ENCODE measurements around the gene FAM174A. TPM values are rescaled to one million over a fixed set of nuclear protein-coding genes. Genes with fewer than 3 reads are reported as not detected.

Gene FAM174A
- total and polyA plus RNA-seq, 9 of the 15 experiments (the other 6 are each of a cell fraction or from before 2014, with no cell fraction given): 0.14 to 2.9 (median 1.2) TPM

DNA sequence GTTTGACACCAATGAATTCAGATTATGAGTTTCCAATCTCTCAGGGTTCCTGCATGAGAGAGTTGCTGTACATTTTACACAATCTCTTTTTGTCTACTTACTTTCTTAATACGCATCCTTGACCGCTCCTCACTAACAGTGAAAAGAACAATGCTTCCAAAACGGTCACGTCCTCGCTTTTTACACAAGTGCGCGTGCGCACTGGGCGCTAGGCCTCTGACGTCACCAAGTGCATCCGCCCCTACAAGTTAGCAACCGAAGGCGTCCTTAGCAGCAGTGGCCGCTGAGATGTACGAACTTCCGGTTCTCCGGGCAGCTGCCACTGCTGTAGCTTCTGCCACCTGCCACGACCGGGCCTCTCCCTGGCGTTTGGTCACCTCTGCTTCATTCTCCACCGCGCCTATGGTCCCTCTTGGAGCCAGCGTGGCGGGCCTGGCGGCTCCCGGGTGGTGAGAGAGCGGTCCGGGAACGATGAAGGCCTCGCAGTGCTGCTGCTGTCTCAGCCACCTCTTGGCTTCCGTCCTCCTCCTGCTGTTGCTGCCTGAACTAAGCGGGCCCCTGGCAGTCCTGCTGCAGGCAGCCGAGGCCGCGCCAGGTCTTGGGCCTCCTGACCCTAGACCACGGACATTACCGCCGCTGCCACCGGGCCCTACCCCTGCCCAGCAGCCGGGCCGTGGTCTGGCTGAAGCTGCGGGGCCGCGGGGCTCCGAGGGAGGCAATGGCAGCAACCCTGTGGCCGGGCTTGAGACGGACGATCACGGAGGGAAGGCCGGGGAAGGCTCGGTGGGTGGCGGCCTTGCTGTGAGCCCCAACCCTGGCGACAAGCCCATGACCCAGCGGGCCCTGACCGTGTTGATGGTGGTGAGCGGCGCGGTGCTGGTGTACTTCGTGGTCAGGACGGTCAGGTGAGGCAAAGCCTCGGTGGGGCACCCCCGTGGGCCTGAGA, at the start of gene FAM174A (continued):
- TF ChIP-seq, protein P1, sequence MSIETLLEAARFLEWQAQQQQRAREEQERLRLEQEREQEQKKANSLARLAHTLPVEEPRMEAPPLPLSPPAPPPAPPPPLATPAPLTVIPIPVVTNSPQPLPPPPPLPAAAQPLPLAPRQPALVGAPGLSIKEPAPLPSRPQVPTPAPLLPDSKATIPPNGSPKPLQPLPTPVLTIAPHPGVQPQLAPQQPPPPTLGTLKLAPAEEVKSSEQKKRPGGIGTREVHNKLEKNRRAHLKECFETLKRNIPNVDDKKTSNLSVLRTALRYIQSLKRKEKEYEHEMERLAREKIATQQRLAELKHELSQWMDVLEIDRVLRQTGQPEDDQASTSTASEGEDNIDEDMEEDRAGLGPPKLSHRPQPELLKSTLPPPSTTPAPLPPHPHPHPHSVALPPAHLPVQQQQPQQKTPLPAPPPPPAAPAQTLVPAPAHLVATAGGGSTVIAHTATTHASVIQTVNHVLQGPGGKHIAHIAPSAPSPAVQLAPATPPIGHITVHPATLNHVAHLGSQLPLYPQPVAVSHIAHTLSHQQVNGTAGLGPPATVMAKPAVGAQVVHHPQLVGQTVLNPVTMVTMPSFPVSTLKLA (conservative IDR thresholded peaks at IDR 0.05): peak; percentile 38 to 74; a peak in 3 of 4 replicates
- TF ChIP-seq, protein P2, sequence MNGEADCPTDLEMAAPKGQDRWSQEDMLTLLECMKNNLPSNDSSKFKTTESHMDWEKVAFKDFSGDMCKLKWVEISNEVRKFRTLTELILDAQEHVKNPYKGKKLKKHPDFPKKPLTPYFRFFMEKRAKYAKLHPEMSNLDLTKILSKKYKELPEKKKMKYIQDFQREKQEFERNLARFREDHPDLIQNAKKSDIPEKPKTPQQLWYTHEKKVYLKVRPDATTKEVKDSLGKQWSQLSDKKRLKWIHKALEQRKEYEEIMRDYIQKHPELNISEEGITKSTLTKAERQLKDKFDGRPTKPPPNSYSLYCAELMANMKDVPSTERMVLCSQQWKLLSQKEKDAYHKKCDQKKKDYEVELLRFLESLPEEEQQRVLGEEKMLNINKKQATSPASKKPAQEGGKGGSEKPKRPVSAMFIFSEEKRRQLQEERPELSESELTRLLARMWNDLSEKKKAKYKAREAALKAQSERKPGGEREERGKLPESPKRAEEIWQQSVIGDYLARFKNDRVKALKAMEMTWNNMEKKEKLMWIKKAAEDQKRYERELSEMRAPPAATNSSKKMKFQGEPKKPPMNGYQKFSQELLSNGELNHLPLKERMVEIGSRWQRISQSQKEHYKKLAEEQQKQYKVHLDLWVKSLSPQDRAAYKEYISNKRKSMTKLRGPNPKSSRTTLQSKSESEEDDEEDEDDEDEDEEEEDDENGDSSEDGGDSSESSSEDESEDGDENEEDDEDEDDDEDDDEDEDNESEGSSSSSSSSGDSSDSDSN (IDR thresholded peaks at IDR 0.05; ENCODE audit: borderline replicate concordance in 1 of 2, low read depth in 2 of 2, low read length in 2 of 2): 0 out of 4 replicates have a peak, but pooled peaks have one; percentile 26 to 34
- peak; percentile 58 for TF ChIP-seq SOX6 (IDR thresholded peaks at IDR 0.05)
- TF ChIP-seq GATAD2B (IDR thresholded peaks at IDR 0.05; ENCODE audit: borderline replicate concordance): no peak
- peak; percentile 93 for TF ChIP-seq GABPA (tag; conservative IDR thresholded peaks at IDR 0.05; ENCODE audit: low read depth)
- TF ChIP-seq ZKSCAN3 (CRISPR knock-in tag; IDR thresholded peaks at IDR 0.05): no peak
- TF ChIP-seq C11orf30 (IDR thresholded peaks at IDR 0.05; ENCODE audit: low read depth): peak; percentile 53
- TF ChIP-seq CREM (IDR thresholded peaks at IDR 0.05; ENCODE audit: low read depth): peak; percentile 97
- TF ChIP-seq GABPB1 (CRISPR knock-in tag; IDR thresholded peaks at IDR 0.05): peak; percentile 90
- TF ChIP-seq CSDE1 (IDR thresholded peaks at IDR 0.05): peak in 1 of 2 experiments; percentile 57; a peak in 1 of 4 replicates
- TF ChIP-seq, protein P3, sequence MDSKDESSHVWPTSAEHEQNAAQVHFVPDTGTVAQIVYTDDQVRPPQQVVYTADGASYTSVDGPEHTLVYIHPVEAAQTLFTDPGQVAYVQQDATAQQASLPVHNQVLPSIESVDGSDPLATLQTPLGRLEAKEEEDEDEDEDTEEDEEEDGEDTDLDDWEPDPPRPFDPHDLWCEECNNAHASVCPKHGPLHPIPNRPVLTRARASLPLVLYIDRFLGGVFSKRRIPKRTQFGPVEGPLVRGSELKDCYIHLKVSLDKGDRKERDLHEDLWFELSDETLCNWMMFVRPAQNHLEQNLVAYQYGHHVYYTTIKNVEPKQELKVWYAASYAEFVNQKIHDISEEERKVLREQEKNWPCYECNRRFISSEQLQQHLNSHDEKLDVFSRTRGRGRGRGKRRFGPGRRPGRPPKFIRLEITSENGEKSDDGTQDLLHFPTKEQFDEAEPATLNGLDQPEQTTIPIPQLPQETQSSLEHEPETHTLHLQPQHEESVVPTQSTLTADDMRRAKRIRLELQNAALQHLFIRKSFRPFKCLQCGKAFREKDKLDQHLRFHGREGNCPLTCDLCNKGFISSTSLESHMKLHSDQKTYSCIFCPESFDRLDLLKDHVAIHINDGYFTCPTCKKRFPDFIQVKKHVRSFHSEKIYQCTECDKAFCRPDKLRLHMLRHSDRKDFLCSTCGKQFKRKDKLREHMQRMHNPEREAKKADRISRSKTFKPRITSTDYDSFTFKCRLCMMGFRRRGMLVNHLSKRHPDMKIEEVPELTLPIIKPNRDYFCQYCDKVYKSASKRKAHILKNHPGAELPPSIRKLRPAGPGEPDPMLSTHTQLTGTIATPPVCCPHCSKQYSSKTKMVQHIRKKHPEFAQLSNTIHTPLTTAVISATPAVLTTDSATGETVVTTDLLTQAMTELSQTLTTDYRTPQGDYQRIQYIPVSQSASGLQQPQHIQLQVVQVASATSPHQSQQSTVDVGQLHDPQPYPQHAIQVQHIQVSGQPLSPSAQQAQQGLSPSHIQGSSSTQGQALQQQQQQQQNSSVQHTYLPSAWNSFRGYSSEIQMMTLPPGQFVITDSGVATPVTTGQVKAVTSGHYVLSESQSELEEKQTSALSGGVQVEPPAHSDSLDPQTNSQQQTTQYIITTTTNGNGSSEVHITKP (IDR thresholded peaks at IDR 0.05; ENCODE audit: partially characterized antibody): peak; percentile 63
- TF ChIP-seq ZFX (CRISPR knock-in tag; IDR thresholded peaks at IDR 0.05): peak; percentile 71
- TF ChIP-seq ZNF23 (CRISPR knock-in tag; IDR thresholded peaks at IDR 0.05): no peak
- TF ChIP-seq MTA3 (IDR thresholded peaks at IDR 0.05; ENCODE audit: borderline replicate concordance): 0 out of 2 replicates have a peak, but pooled peaks have one; percentile 37
- peak; percentile 27; the same call in 1 of the 2 replicates for TF ChIP-seq SIN3B (IDR thresholded peaks at IDR 0.05; ENCODE audit: low read depth)
